OCI-LY3 (cell line): ENCODE results near the gene LIF.

ENCODE experiments used
- CTCF ChIP-seq: fragments of 200-600, 300-600 bp; sonication (generic); IDR thresholded peaks from 2 replicates; pipeline ENCODE4 v1.5.1; 2014; ENCODE audit warnings: antibody characterized with exemption, low read length, low read depth
- EZH2phosphoT487 ChIP-seq: fragments of 200-600 bp; shearing (Covaris generic); IDR thresholded peaks from 2 replicates; pipeline ENCODE4 v1.6.1; 2018; ENCODE audit warnings: antibody characterized with exemption, mixed run types, low read depth

DNA sequence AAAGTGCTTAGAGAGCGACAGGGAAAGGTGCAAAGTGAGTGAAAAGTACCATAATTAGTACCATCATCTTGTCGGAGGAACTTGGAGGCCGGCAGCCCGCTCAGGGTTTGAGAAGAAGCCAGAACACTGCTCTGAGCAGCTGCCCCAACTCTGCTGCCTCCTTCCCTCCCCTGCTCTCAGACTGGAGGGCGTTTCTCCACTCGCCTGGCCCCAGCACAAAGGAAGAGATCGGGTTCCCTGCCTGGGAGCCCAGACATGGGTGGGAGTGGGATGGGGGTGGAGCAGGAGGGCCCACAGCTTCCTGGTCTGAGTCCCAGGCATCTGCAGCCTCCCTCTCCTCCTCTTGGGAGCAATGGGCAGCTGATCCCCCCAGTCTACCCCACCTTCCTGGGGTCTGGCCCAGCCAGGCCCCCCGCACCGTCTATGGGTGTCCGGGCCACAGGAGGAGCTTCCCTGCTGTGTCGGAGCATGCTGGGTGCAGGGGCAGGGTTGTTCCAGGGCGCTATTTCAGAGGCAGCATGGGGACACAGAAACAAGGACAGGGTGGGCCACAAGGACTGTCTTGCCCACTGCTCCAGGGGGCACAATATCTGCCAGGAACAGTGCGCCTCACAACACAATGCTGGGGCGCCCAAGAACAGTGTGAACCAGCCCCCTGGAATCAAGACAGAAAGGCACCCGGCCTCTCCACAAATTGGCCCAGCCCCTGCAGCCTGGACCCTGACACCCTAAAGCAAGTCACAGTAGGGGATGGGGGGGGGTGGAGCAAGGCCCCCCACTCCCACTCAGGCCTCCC is 4.8 kb downstream of the LIF start:
- no peak for TF ChIP-seq CTCF
- TF ChIP-seq EZH2phosphoT487, result no peak
